GM12891 (cell line): ENCODE measurements around the gene C8B.

ENCODE experiments used
- DNase-seq: peaks from one replicate; pipeline ENCODE4 v3.0.0; 2011; ENCODE audit warnings: low spot score; ENCODE audit not compliant: insufficient read length
- FAIRE-seq: peaks from 2 replicates; lab custom pipeline; 2011; peaks lifted over from hg19 to GRCh38; lab: Jason Lieb, UNC
- PAX5 ChIP-seq: IDR thresholded peaks from 2 replicates; pipeline ENCODE4 v1.6.1; 2011; ENCODE audit warnings: low read length, moderate library complexity, mild to moderate bottlenecking; ENCODE audit not compliant: insufficient read depth, severe bottlenecking
- POLR2A ChIP-seq: IDR thresholded peaks from 2 replicates; pipeline ENCODE4 v1.6.1; 2011; ENCODE audit warnings: low read depth, low read length, control low read depth
- POLR2AphosphoS5 ChIP-seq: IDR thresholded peaks from 2 replicates; pipeline ENCODE4 v1.6.1; 2011; ENCODE audit warnings: low read depth, low read length, control low read depth
- POU2F2 ChIP-seq: IDR thresholded peaks from 2 replicates; pipeline ENCODE4 v1.6.1; 2011; ENCODE audit warnings: low read depth, mild to moderate bottlenecking, control low read depth, low read length, moderate library complexity
- SPI1 ChIP-seq: IDR thresholded peaks from 2 replicates; pipeline ENCODE4 v1.6.1; 2011; ENCODE audit warnings: low read depth, low read length, control low read depth
- TAF1 ChIP-seq: IDR thresholded peaks from 2 replicates; pipeline ENCODE4 v1.6.1; 2011; ENCODE audit warnings: low read depth, low read length, control low read depth

Gene C8B

GRCh38 chr1:56964349-56965017 lies 1.3 kb downstream of the C8B start:
- no peak for FAIRE-seq
- no peak for DNase-seq
- TF ChIP-seq POLR2A: no peak
- TF ChIP-seq POLR2AphosphoS5: no peak
- no peak for TF ChIP-seq POU2F2
- TF ChIP-seq PAX5: no peak
- TF ChIP-seq SPI1: no peak
- no peak for TF ChIP-seq TAF1

DNA sequence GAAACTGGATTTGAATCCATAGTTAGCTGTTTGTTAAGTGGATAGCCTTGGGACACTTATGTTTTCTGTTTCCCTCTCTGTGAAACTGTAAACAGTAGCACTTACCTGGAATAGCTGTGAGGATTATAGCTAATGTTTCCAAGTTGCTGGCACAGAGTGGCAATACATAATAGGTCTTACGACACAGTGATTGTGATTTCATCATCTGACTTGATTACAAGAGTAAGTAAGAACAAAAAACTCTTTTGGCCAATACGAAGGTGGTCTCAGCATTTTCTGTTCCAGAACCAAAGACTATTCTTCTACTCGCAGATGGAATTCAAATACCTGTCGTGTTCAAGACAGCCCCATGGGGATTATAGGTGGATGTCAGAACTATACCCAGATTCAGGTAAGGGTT lies 2.1 kb downstream of the C8B start:
- FAIRE-seq (no peak), DNase-seq (no peak)
- no peak for TF ChIP-seq SPI1
- TF ChIP-seq POLR2AphosphoS5: no peak
- no peak for TF ChIP-seq POU2F2
- no peak for TF ChIP-seq TAF1
- no peak for TF ChIP-seq PAX5
- TF ChIP-seq POLR2A: no peak

DNA sequence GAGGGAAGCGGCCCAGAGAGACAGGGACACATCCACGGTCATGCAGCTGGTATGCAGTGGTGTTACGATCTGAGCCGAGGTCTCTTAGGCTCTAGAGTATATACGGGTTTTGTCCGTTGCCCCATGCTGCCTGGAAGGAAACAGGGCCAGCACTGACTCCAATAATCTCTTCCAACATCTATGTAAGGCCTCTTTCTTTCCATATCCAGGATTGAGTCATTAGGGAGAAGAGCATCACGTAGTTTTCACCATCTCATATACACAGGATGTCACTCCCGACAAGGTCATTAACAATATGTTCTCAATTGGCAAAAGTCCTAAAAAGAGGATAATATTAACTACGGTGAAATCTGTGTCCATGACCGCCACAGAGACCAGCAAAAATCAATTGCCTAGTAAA lies 4.4 kb downstream of the C8B start:
- no peak for FAIRE-seq
- no peak for TF ChIP-seq PAX5
- DNase-seq: no peak

DNA sequence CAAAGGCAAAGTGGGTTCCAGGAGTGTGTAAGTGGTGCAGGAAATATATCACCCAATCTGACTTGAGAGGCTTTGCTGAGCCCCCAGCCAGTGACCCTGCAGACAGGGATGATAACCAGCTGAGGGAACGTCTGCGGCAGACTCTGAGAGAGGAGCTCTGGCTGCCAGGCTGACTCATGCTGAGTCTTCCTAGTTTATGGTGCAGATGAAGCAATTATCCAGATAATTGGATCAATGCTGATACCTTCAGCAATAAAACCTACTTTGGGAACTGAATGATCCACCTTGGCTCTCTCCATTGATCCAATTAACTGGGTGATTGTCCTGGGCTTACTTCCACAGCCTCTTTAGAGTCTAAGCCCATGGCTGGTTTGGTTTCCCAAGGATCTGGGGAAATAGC lies 7.3 kb downstream of the C8B start:
- DNase-seq: no peak
- TF ChIP-seq PAX5 (no peak), POLR2A (no peak), SPI1 (no peak), POU2F2 (no peak), POLR2AphosphoS5 (no peak), TAF1 (no peak)
- FAIRE-seq: no peak

DNA sequence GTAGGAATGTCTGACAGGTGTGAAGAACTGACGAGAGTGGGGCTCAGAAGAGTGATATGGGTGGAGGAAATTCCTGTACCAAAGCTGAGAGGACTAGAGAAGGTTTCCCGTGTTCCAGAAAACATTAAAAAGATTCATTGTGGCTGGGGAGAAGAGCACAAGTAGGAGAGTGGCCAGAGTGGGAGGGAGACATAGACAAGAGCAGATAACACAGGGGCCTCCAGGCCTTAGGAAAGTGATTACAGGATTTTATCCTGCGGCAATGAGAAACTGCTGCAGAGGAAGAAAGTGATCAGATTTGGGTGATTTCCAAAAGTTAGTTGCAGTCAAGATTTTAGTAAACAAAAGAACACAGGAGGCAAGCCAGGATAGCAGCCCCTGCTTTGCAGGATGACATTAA lies 7.9 kb downstream of the C8B start:
- FAIRE-seq: no peak
- no peak for TF ChIP-seq SPI1
- TF ChIP-seq POLR2AphosphoS5: no peak
- TF ChIP-seq POU2F2: no peak
- TF ChIP-seq PAX5: no peak
- TF ChIP-seq TAF1: no peak
- TF ChIP-seq POLR2A: no peak
- no peak for DNase-seq

DNA sequence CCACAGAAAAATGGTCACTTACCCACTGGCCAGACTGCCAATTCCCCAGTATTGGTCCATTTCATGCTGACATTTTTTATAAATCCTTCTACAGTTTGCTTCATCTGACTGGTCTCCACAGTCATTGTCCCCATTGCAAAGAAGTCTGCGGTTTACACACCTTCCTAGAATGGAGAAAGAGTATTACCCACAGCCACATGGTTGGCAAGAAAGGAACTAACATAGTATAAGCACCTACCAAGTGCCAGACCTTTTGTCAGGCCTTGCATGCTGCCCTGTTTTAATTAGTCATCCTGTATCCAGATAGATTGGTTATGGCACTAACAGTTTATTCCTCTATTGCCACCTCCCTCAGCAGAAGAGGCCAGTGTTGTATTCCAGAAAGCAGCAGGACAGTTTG lies 11.2 kb downstream of the C8B start:
- TF ChIP-seq PAX5 (no peak), SPI1 (no peak), POU2F2 (no peak), POLR2A (no peak), TAF1 (no peak), POLR2AphosphoS5 (no peak)
- FAIRE-seq: no peak
- no peak for DNase-seq

DNA sequence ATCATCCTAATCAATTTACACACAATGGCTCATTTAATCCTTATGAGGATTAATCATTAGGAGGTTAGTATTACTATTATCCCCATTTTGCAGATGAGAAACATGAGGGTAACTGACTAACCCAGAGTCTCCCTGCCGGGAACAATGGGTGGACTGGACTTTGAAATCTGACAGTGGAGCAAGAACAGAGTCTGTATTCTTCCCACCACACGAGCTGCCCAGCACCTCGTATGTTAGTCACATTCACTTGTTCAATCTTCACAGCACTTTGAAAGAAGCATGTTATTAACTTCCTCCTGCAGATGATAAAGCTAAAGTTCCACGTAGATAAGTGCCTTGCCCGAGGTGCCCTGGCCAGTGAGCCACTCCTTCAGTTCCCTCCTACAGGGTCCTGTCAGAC lies 12.4 kb downstream of the C8B start:
- FAIRE-seq (no peak), DNase-seq (no peak)
- no peak for TF ChIP-seq SPI1
- TF ChIP-seq PAX5: no peak
- TF ChIP-seq TAF1: no peak
- no peak for TF ChIP-seq POLR2AphosphoS5
- no peak for TF ChIP-seq POU2F2
- TF ChIP-seq POLR2A: no peak

- TF ChIP-seq POLR2A (no peak), PAX5 (no peak), POLR2AphosphoS5 (no peak), TAF1 (no peak), POU2F2 (no peak), SPI1 (no peak)
- DNase-seq: no peak
- FAIRE-seq: no peak
Observed at GRCh38 chr1:56952501-56952900, 13.3 kb downstream of the C8B start.

DNA sequence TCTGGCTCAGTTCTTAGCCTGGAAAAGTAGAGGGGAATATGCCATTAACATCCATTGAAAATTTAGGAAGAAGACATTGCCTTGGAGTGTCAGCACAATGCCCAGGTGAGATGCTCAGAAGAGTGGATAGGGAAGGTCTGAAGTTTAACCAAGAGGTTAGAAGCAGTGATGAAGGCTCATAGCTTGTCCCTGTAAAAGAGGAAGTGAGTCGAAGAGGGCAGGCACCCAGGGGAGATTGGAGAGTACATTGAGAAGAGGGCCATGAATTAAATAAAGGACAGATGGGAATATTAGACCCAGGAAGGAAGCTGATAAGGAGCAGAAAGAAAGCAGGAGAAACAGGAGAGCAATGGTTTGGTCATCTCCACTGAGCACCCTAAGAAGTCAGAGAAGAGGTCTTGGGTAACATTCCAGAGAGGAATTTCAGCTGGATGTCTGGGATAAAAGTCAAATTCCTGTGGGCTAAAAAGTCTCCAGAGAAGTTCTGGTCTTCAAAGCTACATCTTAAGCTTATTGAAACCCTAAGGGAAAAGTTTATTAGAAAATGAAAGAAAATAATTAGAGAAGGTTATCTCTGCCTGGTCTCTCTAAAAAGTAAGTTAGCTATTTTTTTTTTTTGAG lies 17.3 kb downstream of the C8B start:
- FAIRE-seq: no peak
- no peak for DNase-seq
- peak; percentile 84 for TF ChIP-seq SPI1
- TF ChIP-seq POU2F2: no peak

DNA sequence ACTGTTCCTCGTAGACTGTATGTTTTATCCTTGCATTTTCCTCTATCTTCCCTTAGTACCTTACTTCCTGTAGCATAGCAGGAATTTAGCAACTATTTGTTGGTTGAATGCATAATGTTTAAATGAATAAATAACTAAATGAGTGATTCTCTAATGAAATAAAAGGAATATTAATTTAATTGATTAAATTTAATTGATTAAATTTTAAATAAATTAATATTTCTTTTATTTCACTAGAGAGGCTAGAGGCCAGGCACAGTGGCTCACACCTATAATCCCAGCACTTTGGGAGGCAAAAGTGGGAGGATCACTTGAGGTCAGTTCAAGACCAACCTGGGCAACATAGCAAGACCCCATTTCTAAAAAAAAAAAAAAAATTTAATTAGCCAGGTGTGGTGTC lies 25.8 kb downstream of the C8B start:
- TF ChIP-seq TAF1: no peak
- TF ChIP-seq SPI1: no peak
- TF ChIP-seq POLR2AphosphoS5: no peak
- TF ChIP-seq POLR2A: no peak
- TF ChIP-seq PAX5: no peak
- FAIRE-seq (no peak), DNase-seq (no peak)

- DNase-seq: no peak
- TF ChIP-seq POLR2A (no peak), SPI1 (no peak), POU2F2 (no peak), TAF1 (no peak)
- FAIRE-seq: no peak
Observed at GRCh38 chr1:56939209-56939608, 26.6 kb downstream of the C8B start.
